ENCODE results near the gene MIP.
"Not testable (repeated sequence)": the region's sequence is repeated elsewhere in the genome, so short reads cannot be mapped to it uniquely, and the experiment has no call there.

MIP gene

GRCh38 chr12:56454557-56454956 lies at the start of gene MIP:
Gene MIP, minus strand, starts transcription at chr12:56454657. Its CDS starts 44 bp downstream, at chr12:56454613.
- H3K4me3 ChIP-seq (ENCODE audit: low read depth, low read length), result no peak within 1 kb of the TSS
- no peak for DNase-seq (ENCODE audit: low read depth)
- TF ChIP-seq, protein P1, sequence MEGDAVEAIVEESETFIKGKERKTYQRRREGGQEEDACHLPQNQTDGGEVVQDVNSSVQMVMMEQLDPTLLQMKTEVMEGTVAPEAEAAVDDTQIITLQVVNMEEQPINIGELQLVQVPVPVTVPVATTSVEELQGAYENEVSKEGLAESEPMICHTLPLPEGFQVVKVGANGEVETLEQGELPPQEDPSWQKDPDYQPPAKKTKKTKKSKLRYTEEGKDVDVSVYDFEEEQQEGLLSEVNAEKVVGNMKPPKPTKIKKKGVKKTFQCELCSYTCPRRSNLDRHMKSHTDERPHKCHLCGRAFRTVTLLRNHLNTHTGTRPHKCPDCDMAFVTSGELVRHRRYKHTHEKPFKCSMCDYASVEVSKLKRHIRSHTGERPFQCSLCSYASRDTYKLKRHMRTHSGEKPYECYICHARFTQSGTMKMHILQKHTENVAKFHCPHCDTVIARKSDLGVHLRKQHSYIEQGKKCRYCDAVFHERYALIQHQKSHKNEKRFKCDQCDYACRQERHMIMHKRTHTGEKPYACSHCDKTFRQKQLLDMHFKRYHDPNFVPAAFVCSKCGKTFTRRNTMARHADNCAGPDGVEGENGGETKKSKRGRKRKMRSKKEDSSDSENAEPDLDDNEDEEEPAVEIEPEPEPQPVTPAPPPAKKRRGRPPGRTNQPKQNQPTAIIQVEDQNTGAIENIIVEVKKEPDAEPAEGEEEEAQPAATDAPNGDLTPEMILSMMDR (IDR thresholded peaks at IDR 0.05; ENCODE audit: low read depth, low read length, missing control alignments), result no peak

GRCh38 chr12:56499879-56500278 lies 45.4 kb upstream of the MIP start:
- H3K4me3 ChIP-seq (ENCODE audit: low read depth, low read length); DNase-seq (ENCODE audit: low read depth): not testable (repeated sequence)

GRCh38 chr12:56499452-56499851 lies 45.0 kb upstream of the MIP start:
- H3K4me3 ChIP-seq (ENCODE audit: low read depth, low read length); DNase-seq (ENCODE audit: low read depth): not testable (repeated sequence)

DNA sequence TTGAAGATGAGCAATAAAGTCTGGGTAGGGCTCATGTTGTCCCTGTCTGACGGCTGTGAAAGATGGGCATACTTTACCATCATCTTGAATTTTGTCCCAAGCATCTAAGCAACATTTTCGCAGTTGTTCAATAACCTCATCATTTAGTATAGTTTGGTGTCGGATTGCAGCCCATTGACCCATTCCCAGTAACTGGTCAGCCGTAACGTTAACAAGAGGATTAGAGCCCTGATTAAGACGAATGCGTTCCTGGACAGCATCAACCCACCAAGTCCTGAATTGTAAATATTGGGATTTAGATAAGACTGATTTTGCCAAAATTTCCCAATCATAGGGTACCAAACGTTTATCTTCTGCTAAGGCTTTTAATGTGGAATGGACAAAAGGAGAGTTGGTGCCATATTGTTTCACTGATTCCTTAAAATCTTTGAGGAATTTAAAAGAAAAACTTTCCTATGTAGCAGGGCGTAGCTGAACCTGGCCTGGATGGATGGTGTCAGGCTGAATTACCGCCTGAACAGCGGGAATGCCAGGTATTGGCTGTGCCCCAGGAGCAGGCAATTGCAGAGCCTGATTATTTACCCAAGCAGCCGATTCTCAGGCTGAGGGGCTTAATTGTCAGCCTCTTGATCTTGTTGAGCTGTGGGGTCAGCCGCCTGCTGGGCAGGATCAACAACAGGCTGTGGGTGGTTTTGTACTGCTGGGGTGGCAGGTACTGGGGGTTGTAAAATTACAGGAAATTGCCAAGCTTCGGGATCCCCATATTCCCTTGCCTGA lies 43.9 kb upstream of the MIP start:
- not testable (repeated sequence) for H3K4me3 ChIP-seq (ENCODE audit: low read depth, low read length); DNase-seq (ENCODE audit: low read depth)

DNA sequence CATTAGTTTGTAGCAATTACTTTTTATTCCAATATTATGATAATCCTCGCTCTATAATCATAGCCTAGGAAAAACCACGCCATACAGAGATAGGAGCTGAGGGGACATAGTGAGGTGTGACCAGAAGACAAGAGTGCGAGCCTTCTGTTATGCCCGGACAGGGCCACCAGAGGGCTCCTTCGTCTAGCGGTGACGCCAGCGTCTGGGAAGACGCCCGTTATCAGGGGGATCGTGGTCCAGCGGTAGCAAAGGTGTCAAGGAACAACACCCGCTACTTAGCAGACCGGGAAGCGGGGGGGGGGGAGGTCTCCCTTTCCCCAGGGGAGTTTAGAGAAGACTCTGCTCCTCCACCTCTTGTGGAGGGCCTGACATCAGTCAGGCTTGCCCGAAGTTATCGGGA lies 42.2 kb upstream of the MIP start:
- not testable (repeated sequence) for DNase-seq (ENCODE audit: low read depth); H3K4me3 ChIP-seq (ENCODE audit: low read depth, low read length)

DNA sequence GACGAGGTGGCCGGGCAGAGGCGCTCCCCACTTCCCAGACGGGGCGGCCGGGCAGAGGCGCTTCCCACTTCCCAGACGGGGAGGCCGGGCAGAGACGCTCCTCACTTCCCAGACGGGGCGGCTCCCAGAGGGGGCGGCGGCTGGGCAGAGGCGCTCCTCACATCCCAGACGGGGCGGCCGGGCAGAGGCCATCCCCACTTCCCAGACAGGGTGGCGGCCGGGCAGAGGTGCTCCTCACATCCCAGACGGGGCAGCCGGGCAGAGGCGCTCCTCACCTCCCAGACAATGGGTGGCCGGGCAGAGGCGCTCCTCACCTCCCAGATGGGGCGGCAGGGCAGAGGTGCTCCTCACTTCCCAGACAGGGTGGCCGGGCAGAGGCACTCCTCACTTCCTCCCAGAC lies 40.0 kb upstream of the MIP start:
- H3K4me3 ChIP-seq (ENCODE audit: low read depth, low read length); DNase-seq (ENCODE audit: low read depth): not testable (repeated sequence)

More for the DNA sequence above, 42.2 kb upstream of the MIP start:
- TF ChIP-seq, protein P1 (IDR thresholded peaks at IDR 0.05; ENCODE audit: low read depth, low read length, missing control alignments), result peak; percentile 43

GRCh38 chr12:56494106-56494415 lies 39.6 kb upstream of the MIP start:
- not testable (repeated sequence) for H3K4me3 ChIP-seq (ENCODE audit: low read depth, low read length); DNase-seq (ENCODE audit: low read depth)

DNA sequence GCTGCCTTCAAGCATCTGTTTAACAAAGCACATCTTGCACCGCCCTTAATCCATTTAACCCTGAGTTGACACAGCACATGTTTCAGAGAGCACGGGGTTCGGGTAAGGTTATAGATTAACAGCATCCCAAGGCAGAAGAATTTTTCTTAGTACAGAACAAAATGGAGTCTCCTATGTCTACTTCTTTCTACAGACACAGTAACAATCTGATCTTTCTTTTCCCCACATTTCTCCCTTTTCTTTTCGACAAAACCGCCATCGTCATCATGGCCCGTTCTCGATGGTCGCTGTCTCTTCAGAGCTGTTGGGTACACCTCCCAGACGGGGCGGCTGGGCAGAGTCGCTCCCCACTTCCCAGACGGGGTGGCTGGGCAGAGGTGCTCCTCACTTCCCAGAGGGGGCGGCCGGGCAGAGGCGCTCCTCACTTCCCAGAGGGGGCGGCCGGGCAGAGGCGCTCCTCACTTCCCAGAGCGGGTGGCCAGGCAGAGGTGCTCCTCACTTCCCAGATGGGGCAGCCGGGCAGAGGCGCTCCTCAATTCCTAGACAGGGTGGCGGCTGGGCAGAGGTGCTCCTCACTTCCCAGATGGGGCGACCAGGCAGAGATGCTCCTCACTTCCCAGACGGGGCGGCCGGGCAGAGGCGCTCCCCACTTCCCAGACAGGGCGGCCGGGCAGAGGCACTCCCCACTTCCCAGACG lies 39.1 kb upstream of the MIP start:
- not testable (repeated sequence) for H3K4me3 ChIP-seq (ENCODE audit: low read depth, low read length); DNase-seq (ENCODE audit: low read depth)

DNA sequence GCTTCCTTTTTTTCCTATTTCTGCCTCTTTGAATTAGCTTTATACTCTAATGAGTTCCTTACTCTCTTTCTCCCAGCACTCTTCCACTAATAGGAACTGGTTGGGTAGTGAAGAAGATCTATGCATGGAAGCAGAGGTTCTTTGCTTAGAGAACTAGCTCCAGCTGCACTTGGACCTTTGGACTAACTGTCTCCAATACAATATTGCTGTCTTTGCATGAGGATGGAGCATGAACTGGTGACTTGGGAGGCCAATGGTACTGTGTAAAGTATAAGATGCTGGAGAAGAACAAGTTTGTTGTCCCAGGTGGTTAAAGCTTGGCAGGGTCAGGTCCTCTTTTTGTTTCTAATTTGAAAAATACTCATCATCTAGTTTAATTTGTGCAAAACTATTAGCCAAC lies 35.9 kb upstream of the MIP start:
- no peak for DNase-seq (ENCODE audit: low read depth)
- no peak overlapping the region for H3K4me3 ChIP-seq (ENCODE audit: low read depth, low read length)
- TF ChIP-seq, protein P1 (IDR thresholded peaks at IDR 0.05; ENCODE audit: low read depth, low read length, missing control alignments), result no peak

- peak; percentile 46 for DNase-seq (ENCODE audit: low read depth)
- H3K4me3 ChIP-seq (ENCODE audit: low read depth, low read length), result peak within 1 kb of the TSS; percentile 53
- TF ChIP-seq, protein P1 (IDR thresholded peaks at IDR 0.05; ENCODE audit: low read depth, low read length, missing control alignments), result no peak
Measured at GRCh38 chr12:56488041-56488955, 33.8 kb upstream of the MIP start, which contains the start of gene GLS2. Gene GLS2, minus strand, starts transcription at chr12:56488161. Its CDS starts 43 bp downstream, at chr12:56488118.

Data from GM12864 (cell line).